Anterior cingulate cortex (tissue), 58 donors: ENCODE measurements around the gene SPEF1.

Experiments
- DNase-seq, 58 donors: peaks; one replicate each; lab custom pipeline; 2025; lab: John Stamatoyannopoulos, UW

The SPEF1 gene

GRCh38 chr20:3768342-3769130, 12.7 kb downstream of the SPEF1 start:
- DNase-seq = peak in 56 of 58 donors; percentile 41 to 84 (median 74)

- DNase-seq = peak; percentile 75 to 99 (median 98)
Observed at GRCh38 chr20:3767427-3768341, 13.6 kb downstream of the SPEF1 start, which contains the start of gene ADISSP. Gene ADISSP, minus strand, starts transcription at chr20:3767753. Its CDS starts 7,653 bp downstream, at chr20:3760100.

- peak in 1 of 58 donors; percentile 27 for DNase-seq
Observed at GRCh38 chr20:3767110-3767426, 14.2 kb downstream of the SPEF1 start.

- no peak for DNase-seq
Observed at GRCh38 chr20:3766422-3767109, 14.7 kb downstream of the SPEF1 start.

- peak in 1 of 58 donors; percentile 11 for DNase-seq
Observed at GRCh38 chr20:3765171-3765882, 15.9 kb downstream of the SPEF1 start.

GRCh38 chr20:3764659-3765058, 16.6 kb downstream of the SPEF1 start:
- DNase-seq = no peak

- DNase-seq = no peak
Observed at GRCh38 chr20:3763671-3764601, 17.3 kb downstream of the SPEF1 start.

GRCh38 chr20:3760655-3761348, 20.4 kb downstream of the SPEF1 start:
- DNase-seq = no peak

- DNase-seq = no peak
Observed at GRCh38 chr20:3759884-3760283, 21.4 kb downstream of the SPEF1 start.

GRCh38 chr20:3759316-3759823, 21.9 kb downstream of the SPEF1 start:
- DNase-seq = no peak

GRCh38 chr20:3758566-3758965, 22.7 kb downstream of the SPEF1 start:
- no peak for DNase-seq

GRCh38 chr20:3757268-3757667, 24.0 kb downstream of the SPEF1 start:
- no peak for DNase-seq

- DNase-seq = peak in 4 of 58 donors; percentile 20 to 60 (median 28)
Observed at GRCh38 chr20:3755814-3756480, 25.3 kb downstream of the SPEF1 start.

- no peak for DNase-seq
Observed at GRCh38 chr20:3755269-3755668, 26.0 kb downstream of the SPEF1 start.

- DNase-seq = no peak
Observed at GRCh38 chr20:3754276-3754630, 27.0 kb downstream of the SPEF1 start.

- peak in 1 of 58 donors; percentile 16 for DNase-seq
Observed at GRCh38 chr20:3753501-3754275, 27.6 kb downstream of the SPEF1 start.

GRCh38 chr20:3753098-3753497, 28.1 kb downstream of the SPEF1 start:
- DNase-seq = peak in 36 of 58 donors; percentile 8 to 65 (median 30)
